ENCODE data around the gene KRTAP5-2.

KRTAP5-2 gene

DNA sequence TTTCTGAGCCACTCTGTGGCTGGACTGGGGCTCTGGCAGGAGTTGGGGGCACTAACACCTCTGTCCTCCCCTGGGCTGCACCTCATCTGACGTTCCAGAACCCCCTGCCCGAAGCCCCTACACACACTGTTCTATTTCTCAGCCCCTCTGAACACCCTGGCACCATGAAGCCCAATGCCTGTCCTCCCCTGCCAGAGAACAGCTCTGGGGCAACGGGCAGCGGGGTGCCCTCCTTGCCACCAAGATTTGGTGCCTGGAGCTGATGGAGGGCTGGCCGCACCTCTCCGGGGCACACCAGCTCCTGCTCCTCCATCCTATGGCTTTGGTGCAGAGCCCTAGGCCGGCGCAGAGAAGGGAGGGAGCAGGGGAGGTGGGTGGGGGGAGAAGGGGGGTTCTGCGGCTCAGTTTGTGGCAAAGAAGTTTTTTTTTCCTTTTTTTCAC lies 42.4 kb downstream of the KRTAP5-2 start:
- no peak for DNase-seq

DNA sequence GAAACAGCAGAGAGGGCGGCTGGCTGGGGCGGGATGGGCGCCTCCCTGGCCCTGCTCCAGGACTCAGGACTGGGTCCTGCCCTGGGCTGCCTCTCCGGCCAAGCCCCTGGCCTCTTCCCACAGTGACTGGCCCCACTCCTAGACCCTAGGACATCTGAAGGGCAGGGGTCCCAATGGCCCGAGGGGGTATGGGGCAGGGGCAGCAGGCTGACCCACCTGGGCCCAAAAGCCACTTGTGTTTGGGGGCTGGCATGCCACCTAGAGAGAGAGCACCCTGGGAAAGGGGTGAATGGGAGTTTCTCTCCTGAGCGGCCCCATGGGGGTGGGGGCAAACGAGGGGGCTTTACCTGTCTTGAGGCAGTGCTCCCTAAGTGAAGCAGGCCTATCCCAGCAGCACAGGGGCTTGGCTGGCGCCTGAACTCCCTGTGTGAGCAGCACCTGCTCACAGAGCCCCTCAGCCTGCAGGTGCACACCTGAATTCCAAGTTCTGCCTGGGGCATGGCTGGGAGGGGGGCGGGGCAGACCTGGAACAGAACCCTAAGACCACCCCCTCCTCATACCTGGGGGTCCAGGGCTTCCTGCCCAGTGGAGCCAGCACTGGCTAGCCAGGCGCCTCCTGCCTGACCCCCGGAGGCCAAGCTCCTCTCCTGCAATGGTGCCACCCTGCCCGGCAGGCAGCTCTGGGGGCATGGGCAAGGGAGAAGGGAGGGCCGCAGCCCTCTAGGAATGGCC lies 42.9 kb downstream of the KRTAP5-2 start:
- DNase-seq = no peak

DNA sequence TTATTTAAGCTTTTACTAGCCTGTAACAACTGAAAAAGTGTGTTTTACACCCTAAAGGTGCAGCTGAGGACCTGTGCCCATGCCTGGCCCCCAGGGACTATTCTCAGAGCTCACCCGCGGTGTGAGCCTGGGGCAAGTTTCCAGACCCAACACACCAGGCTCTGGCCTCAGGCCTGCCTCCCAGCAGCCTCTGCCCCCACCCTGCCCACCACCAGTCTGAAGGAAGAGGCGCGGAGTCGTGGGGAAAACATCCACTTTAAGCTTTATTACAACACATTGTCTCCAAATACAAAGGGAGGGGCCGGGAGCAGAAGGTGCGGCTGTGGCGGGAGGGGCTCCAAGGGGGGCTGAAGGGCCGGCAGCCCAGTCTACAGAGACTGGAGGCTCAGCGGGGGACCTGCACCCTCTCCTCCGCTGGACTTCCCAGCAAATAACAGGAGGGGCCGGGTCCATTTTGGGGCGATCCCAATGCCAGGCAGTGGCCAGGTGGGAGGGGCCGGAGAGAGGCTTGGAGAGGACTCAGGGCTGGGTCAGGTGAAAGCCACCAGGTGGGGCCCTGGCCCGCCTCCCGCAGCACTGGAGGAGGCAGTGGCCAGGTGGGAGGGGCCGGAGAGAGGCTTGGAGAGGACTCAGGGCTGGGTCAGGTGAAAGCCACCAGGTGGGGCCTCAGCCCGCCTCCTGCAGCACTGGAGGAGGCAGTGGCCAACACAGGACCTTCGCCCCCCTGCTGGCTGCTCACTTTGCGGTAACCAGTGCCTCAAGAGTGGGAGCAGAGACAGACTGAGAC lies 44.1 kb downstream of the KRTAP5-2 start:
- DNase-seq = no peak

DNA sequence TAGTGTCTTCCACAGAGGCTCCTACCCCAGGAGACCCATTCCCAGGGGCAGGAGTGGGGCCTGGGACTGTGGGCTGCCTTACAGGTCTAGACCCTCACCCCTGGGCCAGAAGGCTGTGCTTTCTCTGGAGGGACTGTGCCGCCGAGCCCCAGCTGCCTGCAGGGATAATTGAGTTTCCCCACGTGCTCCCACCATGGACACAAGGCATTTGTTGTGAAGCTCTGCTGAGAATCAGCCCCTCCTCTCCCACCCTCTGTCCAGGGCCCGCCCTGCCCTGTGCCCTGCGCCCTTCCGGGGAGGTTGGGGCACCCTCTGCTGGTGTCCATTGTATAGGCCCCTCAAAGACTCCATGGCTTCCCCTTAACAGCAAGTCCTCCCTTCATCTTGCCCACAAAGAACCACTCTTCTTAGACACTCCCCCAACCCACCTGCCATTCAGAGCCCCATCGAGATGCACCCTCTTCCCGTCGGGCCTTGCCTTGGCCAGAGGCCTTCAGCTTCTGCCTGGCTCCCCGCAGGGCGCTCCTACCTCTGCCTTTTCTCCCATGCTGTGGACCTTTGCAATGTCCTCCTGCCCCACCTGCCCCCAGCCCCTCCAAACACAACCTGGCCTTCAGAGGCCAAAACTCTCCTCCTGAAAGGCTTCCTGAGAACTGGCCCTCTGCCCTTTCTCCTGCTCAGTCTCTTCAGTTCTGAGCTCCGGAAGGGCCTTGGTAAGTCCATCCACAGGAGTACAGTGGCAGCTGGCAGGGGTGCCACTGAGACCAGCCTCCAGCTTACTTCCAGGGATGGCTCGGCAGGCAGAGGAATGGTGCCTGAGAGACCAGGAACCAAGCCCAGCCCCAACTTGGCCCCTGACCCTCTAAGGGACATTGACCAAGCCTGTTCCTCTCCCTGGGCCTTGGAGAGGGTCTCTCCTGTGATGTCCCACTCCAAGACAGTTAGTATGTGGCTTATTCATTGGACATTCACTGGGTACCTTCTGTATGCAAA lies 48.5 kb downstream of the KRTAP5-2 start:
- no peak for DNase-seq

DNA sequence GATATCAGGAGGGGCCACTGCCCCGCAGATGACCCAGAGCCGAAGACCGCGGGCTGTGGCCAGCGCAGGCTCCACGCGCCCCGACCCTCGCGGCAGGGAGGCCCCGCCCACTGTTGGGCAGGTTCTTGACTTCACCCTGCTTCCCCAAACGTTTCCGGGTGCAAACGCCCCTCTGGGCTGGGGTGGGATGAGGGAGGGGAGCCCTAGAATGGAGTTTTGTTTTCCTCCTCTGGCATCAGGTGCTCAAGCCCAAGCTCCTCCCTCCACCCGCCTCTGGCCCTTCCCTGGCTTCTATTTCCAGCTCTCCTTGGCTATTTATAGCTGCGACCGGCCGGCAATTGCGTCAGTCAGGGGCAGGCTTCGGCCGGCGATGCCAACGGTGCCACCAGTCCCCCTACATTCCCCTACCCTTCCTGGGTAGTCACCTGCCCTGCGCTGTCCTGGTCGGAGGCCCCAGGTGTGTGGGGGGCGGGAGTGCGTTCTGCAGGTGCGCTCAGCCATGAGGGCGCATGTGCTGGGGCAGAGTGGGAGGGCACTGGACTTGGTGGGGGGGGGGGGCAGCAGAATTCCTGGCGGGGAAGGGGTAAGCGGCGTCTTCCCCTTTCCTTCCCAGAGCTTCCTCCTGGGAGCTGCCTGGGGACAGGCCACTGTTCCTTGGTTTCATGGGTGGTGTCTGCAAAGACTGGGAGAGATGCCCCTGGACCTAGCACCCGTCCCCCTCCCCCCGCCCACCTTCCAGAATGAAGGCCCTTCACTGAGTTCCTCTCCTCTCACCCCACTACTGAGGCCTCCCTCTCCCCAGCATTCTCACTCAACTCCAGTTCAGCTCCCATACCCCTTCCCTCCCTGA lies 49.6 kb downstream of the KRTAP5-2 start:
- peak; percentile 60 for DNase-seq

DNA sequence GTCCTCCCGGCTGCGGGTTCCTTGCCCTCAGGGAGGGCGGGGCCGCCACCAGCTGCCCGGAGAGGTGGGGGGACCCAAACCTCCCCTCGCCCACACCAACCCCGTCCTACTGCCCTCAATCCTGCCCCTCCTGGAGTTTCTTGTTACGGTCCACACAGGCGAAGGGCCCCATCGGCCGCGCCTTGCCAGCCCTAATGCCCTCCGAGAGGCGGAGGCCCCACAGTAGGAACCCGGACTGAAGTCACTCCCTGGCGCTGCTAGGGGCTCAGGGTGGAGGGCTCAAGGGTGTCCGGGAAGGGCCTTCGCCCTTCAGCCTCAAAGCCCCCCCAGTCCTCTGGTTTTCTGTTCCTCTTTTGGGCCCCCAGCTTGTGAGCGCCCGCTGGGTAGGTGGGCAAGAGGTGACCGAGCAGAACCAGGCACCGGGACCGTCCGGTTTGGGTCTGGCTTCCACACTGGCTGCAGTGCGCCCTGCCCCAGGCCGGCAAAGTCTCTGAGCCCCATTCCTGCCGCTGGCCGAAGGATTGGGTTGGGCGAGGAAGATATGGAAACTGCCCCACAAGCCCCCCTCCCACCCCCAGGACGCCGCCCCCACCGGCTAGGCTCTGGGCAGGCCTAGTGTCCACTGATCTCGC lies 50.5 kb downstream of the KRTAP5-2 start:
- no peak for DNase-seq
